ENCODE results near the gene SGCA. TPM values are rescaled to one million over a fixed set of nuclear protein-coding genes. Genes with fewer than 3 reads are reported as not detected.

SGCA gene
- total and polyA plus RNA-seq, 9 of the 15 experiments (the other 6 are each of a cell fraction or from before 2014, with no cell fraction given): not detected

DNA sequence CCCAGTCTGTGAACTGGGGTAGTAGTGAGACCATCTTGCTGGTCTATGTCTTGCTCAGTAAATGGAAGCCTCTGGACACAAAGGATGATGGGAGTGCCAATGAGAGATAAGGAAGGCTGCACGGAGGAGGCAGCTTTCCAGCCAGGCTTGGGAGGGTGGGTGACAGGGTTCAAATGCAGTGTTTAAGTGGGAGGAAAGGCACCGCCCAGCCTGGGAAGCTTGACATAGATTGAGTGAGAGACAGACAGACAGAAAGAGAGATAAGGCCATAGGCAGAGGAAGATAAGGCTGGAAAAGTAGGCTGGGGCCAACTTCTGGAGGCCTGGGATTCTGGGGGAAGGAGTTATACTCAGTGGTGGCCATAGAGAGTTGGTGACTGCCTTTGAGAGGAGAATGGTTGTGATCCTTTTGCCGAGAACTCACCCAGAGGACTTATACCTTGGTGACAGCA, 42.8 kb downstream of the SGCA start (continued):
- TF ChIP-seq, protein P1, sequence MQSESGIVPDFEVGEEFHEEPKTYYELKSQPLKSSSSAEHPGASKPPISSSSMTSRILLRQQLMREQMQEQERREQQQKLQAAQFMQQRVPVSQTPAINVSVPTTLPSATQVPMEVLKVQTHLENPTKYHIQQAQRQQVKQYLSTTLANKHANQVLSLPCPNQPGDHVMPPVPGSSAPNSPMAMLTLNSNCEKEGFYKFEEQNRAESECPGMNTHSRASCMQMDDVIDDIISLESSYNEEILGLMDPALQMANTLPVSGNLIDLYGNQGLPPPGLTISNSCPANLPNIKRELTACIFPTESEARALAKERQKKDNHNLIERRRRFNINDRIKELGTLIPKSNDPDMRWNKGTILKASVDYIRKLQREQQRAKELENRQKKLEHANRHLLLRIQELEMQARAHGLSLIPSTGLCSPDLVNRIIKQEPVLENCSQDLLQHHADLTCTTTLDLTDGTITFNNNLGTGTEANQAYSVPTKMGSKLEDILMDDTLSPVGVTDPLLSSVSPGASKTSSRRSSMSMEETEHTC (IDR thresholded peaks at IDR 0.05): no peak
- no peak for TF ChIP-seq SRSF3 (IDR thresholded peaks at IDR 0.05; ENCODE audit: insufficient read depth, low read length)
- TF ChIP-seq, protein P2, sequence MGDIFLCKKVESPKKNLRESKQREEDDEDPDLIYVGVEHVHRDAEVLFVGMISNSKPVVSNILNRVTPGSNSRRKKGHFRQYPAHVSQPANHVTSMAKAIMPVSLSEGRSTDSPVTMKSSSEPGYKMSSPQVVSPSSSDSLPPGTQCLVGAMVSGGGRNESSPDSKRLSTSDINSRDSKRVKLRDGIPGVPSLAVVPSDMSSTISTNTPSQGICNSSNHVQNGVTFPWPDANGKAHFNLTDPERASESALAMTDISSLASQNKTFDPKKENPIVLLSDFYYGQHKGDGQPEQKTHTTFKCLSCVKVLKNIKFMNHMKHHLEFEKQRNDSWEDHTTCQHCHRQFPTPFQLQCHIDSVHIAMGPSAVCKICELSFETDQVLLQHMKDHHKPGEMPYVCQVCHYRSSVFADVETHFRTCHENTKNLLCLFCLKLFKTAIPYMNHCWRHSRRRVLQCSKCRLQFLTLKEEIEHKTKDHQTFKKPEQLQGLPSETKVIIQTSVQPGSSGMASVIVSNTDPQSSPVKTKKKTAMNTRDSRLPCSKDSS (IDR thresholded peaks at IDR 0.05; ENCODE audit: low read depth, partially characterized antibody): no peak
- no peak for TF ChIP-seq ATF2 (CRISPR knock-in tag; IDR thresholded peaks at IDR 0.05)
- peak in 1 of 2 experiments; percentile 24; a peak in 1 of 4 replicates for TF ChIP-seq FOXK2 (conservative IDR thresholded peaks at IDR 0.05 in 1 of 2, IDR thresholded peaks at IDR 0.05 in 1 of 2; ENCODE audit: low read depth in 2 of 2)
- peak; percentile 88 for TF ChIP-seq NCOA1 (IDR thresholded peaks at IDR 0.05; ENCODE audit: low read depth)
- TF ChIP-seq ZBTB9 (CRISPR knock-in tag; IDR thresholded peaks at IDR 0.05): peak; percentile 85; the same call in 1 of the 2 replicates
- TF ChIP-seq, protein P3, sequence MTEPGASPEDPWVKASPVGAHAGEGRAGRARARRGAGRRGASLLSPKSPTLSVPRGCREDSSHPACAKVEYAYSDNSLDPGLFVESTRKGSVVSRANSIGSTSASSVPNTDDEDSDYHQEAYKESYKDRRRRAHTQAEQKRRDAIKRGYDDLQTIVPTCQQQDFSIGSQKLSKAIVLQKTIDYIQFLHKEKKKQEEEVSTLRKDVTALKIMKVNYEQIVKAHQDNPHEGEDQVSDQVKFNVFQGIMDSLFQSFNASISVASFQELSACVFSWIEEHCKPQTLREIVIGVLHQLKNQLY (CRISPR knock-in tag; conservative IDR thresholded peaks at IDR 0.05): no peak
- peak; percentile 39; the same call in 1 of the 2 replicates for TF ChIP-seq CREB1 (IDR thresholded peaks at IDR 0.05)
- no peak for TF ChIP-seq CREB1 (CRISPR knock-in tag; IDR thresholded peaks at IDR 0.05)
- no peak for TF ChIP-seq HIVEP1 (CRISPR knock-in tag; IDR thresholded peaks at IDR 0.05)
- TF ChIP-seq, protein P4, sequence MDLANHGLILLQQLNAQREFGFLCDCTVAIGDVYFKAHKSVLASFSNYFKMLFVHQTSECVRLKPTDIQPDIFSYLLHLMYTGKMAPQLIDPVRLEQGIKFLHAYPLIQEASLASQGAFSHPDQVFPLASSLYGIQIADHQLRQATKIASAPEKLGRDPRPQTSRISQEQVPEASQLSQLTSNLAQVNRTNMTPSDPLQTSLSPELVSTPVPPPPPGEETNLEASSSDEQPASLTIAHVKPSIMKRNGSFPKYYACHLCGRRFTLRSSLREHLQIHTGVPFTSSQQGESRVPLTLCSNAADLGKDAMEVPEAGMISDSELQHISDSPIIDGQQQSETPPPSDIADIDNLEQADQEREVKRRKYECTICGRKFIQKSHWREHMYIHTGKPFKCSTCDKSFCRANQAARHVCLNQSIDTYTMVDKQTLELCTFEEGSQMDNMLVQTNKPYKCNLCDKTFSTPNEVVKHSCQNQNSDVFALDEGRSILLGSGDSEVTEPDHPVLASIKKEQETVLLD (IDR thresholded peaks at IDR 0.05): peak; percentile 86
- no peak for TF ChIP-seq SMAD2 (IDR thresholded peaks at IDR 0.05; ENCODE audit: low read depth, low read length)
- no peak for TF ChIP-seq RBM17 (IDR thresholded peaks at IDR 0.05; ENCODE audit: borderline replicate concordance, low read depth, low read length)
